Spleen (tissue), 7 donors: ENCODE results near the gene LCAT.

Source experiments
- POLR2A ChIP-seq, 3 donors: fragments of 450-650 bp; IDR thresholded peaks; one replicate each; pipeline ENCODE4 v1.5.1; 2017; ENCODE audit warnings: antibody characterized with exemption in 3 of 3, mild to moderate bottlenecking in 1 of 3
- POLR2AphosphoS5 ChIP-seq, 3 donors: sonication (generic); formaldehyde crosslinking; IDR thresholded peaks; one replicate each; pipeline ENCODE4 v1.5.1; 2017; ENCODE audit warnings: antibody characterized with exemption in 3 of 3
- TF ChIP-seq, protein P1 (sequence below), 11 experiments: fragments of 200-600 bp in 7 of 11; fragments of 450-650 bp in 4 of 11; sonication (generic) in 4 of 11; IDR thresholded peaks in 8 of 11; conservative IDR thresholded peaks in 3 of 11; 1 replicate in 7 of 11; 2 replicates in 4 of 11; pipeline versions ENCODE4 v1.4.0 to v1.8.0; 2016 to 2021; ENCODE audit warnings: antibody characterized with exemption in 11 of 11, inconsistent platforms in 4 of 11, mild to moderate bottlenecking in 1 of 11
- donor health status: DM: no; HTN: no; CAD: no; lungs with moderate emphysema.
- donor health status: DM: no; HTN: no; CAD: no.
- donor health status: DM: no; HTN: no; CAD: no.

DNA sequence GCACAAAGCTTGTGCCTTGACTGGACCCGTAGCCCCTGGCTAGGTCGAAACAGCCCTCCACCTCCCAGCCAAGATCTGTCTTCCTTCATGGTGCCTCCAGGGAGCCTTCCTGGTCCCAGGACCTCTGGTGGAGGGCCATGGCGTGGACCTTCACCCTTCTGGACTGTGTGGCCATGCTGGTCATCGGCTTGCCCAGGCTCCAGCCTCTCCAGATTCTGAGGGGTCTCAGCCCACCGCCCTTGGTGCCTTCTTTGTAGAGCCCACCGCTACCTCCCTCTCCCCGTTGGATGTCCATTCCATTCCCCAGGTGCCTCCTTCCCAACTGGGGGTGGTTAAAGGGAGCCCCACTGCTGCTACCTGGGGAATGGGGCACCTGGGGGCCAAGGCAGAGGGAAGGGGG is 15.8 kb downstream of the LCAT start:
- TF ChIP-seq, protein P1, sequence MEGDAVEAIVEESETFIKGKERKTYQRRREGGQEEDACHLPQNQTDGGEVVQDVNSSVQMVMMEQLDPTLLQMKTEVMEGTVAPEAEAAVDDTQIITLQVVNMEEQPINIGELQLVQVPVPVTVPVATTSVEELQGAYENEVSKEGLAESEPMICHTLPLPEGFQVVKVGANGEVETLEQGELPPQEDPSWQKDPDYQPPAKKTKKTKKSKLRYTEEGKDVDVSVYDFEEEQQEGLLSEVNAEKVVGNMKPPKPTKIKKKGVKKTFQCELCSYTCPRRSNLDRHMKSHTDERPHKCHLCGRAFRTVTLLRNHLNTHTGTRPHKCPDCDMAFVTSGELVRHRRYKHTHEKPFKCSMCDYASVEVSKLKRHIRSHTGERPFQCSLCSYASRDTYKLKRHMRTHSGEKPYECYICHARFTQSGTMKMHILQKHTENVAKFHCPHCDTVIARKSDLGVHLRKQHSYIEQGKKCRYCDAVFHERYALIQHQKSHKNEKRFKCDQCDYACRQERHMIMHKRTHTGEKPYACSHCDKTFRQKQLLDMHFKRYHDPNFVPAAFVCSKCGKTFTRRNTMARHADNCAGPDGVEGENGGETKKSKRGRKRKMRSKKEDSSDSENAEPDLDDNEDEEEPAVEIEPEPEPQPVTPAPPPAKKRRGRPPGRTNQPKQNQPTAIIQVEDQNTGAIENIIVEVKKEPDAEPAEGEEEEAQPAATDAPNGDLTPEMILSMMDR (IDR thresholded peaks at IDR 0.05 in 8 of 11, conservative IDR thresholded peaks at IDR 0.05 in 3 of 11) = no peak
- no peak for TF ChIP-seq POLR2A (IDR thresholded peaks at IDR 0.05)
- no peak for TF ChIP-seq POLR2AphosphoS5 (IDR thresholded peaks at IDR 0.05)
